IMR-90 (cell line): Measurements from ENCODE around the gene MTX2. TPM values are rescaled to one million over a fixed set of nuclear protein-coding genes. Genes with fewer than 3 reads are reported as not detected.

Source experiments
- ATAC-seq: fragments of 200-7000 bp; cut with Tn5 transposase; 2 replicates; pipeline ENCODE4 v1.9.1; 2020; ENCODE audit warnings: low read depth, mild to moderate bottlenecking, moderate library complexity
- BruUV-seq: library from RNA; stranded (reverse); fragments of 400-500 nt; replicated peaks from 2 replicates; lab custom pipeline; 2021; lab: Mats Ljungman, UMichigan
- CTCF ChIA-PET: fragments of 300-600 bp; formaldehyde crosslinking; extraction: SDS; loops from one replicate; lab custom pipeline; 2021; ENCODE audit warnings: antibody characterized with exemption; lab: Yijun Ruan, JAX
- POLR2A ChIA-PET: fragments of 300-600 bp; sonication (Branson Sonifier 250); formaldehyde crosslinking; loops from one replicate; lab custom pipeline; 2022; ENCODE audit warnings: antibody characterized with exemption; ENCODE audit not compliant: unreplicated experiment; lab: Charles Lee
- DNase-seq: peaks from one replicate; pipeline ENCODE4 v3.0.0; 2013
- H2AFZ ChIP-seq: replicated peaks from 2 replicates; pipeline ENCODE3; 2013; ENCODE audit warnings: low read length, mild to moderate bottlenecking; ENCODE audit not compliant: poor library complexity
- H2AK5ac ChIP-seq: 2 replicates; pipeline ENCODE4 v1.6.1; 2013; ENCODE audit warnings: low read depth, low read length, inconsistent platforms
- H2AK9ac ChIP-seq: replicated peaks from 2 replicates; pipeline ENCODE3; 2013; ENCODE audit warnings: mild to moderate bottlenecking, low read depth, low read length, moderate library complexity; ENCODE audit not compliant: poor library complexity
- H2BK120ac ChIP-seq: 2 replicates; pipeline ENCODE4 v1.6.1; 2013; ENCODE audit warnings: low read depth, low read length, inconsistent platforms
- H2BK15ac ChIP-seq: 3 replicates; pipeline ENCODE4 v1.6.1; 2013; ENCODE audit warnings: low read depth, low read length, inconsistent platforms
- H2BK20ac ChIP-seq: 2 replicates; pipeline ENCODE4 v1.6.1; 2013; ENCODE audit warnings: low read depth, mild to moderate bottlenecking, inconsistent platforms, low read length, moderate library complexity
- H2BK5ac ChIP-seq: 2 replicates; pipeline ENCODE4 v1.6.1; 2013; ENCODE audit warnings: mild to moderate bottlenecking, low read depth, low read length, inconsistent platforms; ENCODE audit not compliant: poor library complexity, severe bottlenecking
- H3K14ac ChIP-seq: replicated peaks from 2 replicates; pipeline ENCODE4 v1.6.1; 2013; ENCODE audit warnings: low read depth, low read length, inconsistent platforms
- H3K18ac ChIP-seq: 2 replicates; pipeline ENCODE4 v1.6.1; 2013; ENCODE audit warnings: low read depth, low read length, control low read depth
- H3K23ac ChIP-seq: 2 replicates; pipeline ENCODE4 v1.6.1; 2013; ENCODE audit warnings: low read depth, low read length, inconsistent platforms
- H3K27ac ChIP-seq: 2 replicates; pipeline ENCODE4 v1.5.1; 2013; ENCODE audit warnings: mild to moderate bottlenecking, control low read depth, low read length; ENCODE audit not compliant: insufficient read depth
- H3K27me3 ChIP-seq: 2 replicates; pipeline ENCODE4 v1.6.1; 2013; ENCODE audit warnings: low read length; ENCODE audit not compliant: control insufficient read depth, insufficient read depth
- H3K36me3 ChIP-seq: 2 replicates; pipeline ENCODE4 v1.6.1; 2013; ENCODE audit warnings: low read length, mixed read lengths; ENCODE audit not compliant: control insufficient read depth, insufficient read depth
- H3K4ac ChIP-seq: 2 replicates; pipeline ENCODE4 v1.6.1; 2013; ENCODE audit warnings: low read depth, low read length, inconsistent platforms
- H3K4me1 ChIP-seq: 2 replicates; pipeline ENCODE4 v1.6.1; 2013; ENCODE audit warnings: low read length, mixed read lengths; ENCODE audit not compliant: control insufficient read depth, insufficient read depth
- H3K4me2 ChIP-seq: 2 replicates; pipeline ENCODE4 v1.6.1; 2013; ENCODE audit warnings: low read depth, mild to moderate bottlenecking, control low read depth, low read length, moderate library complexity
- H3K4me3 ChIP-seq: 2 replicates; pipeline ENCODE4 v1.5.1; 2013; ENCODE audit warnings: low read depth, mild to moderate bottlenecking, control low read depth, low read length, moderate library complexity; ENCODE audit not compliant: insufficient read depth
- H3K56ac ChIP-seq: 2 replicates; pipeline ENCODE4 v1.6.1; 2013; ENCODE audit warnings: low read length, inconsistent platforms; ENCODE audit not compliant: insufficient read depth; ENCODE audit errors: extremely low read depth
- H3K79me1 ChIP-seq, 2 experiments: 2 replicates each; pipeline ENCODE4 v1.6.1; 2013; ENCODE audit warnings: low read length in 2 of 2, inconsistent platforms in 1 of 2, low read depth in 1 of 2
- H3K9ac ChIP-seq: 2 replicates; pipeline ENCODE4 v1.6.1; 2013; ENCODE audit warnings: low read depth, low read length, control low read depth
- H3K9me1 ChIP-seq: 2 replicates; pipeline ENCODE4 v1.6.1; 2013; ENCODE audit warnings: low read length, inconsistent platforms; ENCODE audit not compliant: insufficient read depth
- H3K9me3 ChIP-seq: 2 replicates; pipeline ENCODE4 v1.6.1; 2013; ENCODE audit warnings: low read length; ENCODE audit not compliant: control insufficient read depth, insufficient read depth
- H4K20me1 ChIP-seq: 2 replicates; pipeline ENCODE4 v1.6.1; 2013; ENCODE audit warnings: low read length, inconsistent platforms; ENCODE audit not compliant: insufficient read depth
- H4K5ac ChIP-seq: 2 replicates; pipeline ENCODE4 v1.6.1; 2013; ENCODE audit warnings: mild to moderate bottlenecking, low read depth, low read length, control low read depth
- H4K8ac ChIP-seq, 2 experiments: 2 replicates each; pipeline ENCODE4 v1.6.1; 2013; ENCODE audit warnings: low read depth in 2 of 2, low read length in 2 of 2, control low read depth in 1 of 2, inconsistent platforms in 1 of 2
- H4K91ac ChIP-seq: 2 replicates; pipeline ENCODE4 v1.6.1; 2013; ENCODE audit warnings: low read depth, low read length, inconsistent platforms; ENCODE audit not compliant: insufficient read depth
- CEBPB ChIP-seq: IDR thresholded peaks from 2 replicates; pipeline ENCODE4 v1.6.1; 2012; ENCODE audit warnings: low read depth, low read length, improper control_type of control experiment
- MAZ ChIP-seq: IDR thresholded peaks from 2 replicates; pipeline ENCODE4 v1.6.1; 2012; ENCODE audit warnings: low read depth, mild to moderate bottlenecking, low read length, improper control_type of control experiment, moderate library complexity, borderline replicate concordance
- WGBS, 2 experiments: methylation state at CpG; one replicate each; pipeline versions ENCODE4 v1.1.5 to v1.1.7; 2013; ENCODE audit warnings: missing lambda C conversion rate in 2 of 2; ENCODE audit not compliant: insufficient read length in 1 of 2; ENCODE audit errors: extremely low coverage in 2 of 2; 5-methylcytosine and 5-hydroxymethylcytosine counted together
- dilution Hi-C: fragments of 300-500 bp; cut with HindIII; formaldehyde crosslinking; loops from one replicate; pipeline ENCODE4 v1.14.3; 2018; ENCODE audit warnings: low sequenced_read_pairs; ENCODE audit not compliant: unreplicated experiment
- in situ Hi-C: fragments of 300-500 bp; cut with MboI; formaldehyde crosslinking; loops from 3 replicates; pipeline ENCODE4 v1.14.3; 2019; ENCODE audit warnings: low sequenced_read_pairs, inconsistent platforms, mixed read lengths
- intact Hi-C: fragments of 100-400 bp; cut with micrococcal nuclease; formaldehyde crosslinking; loops from 2 replicates; pipeline ENCODE4 v1.10.0; 2022
- polyA plus RNA-seq, 3 experiments: library from polyadenylated mRNA; depleted of rRNA; stranded (reverse); fragments of >200 nt; gene quantifications; 2 replicates each; pipeline ENCODE4 v1.2.3, GENCODE V29; 2012; ENCODE audit warnings: low replicate concordance in 1 of 3
- total RNA-seq: library from RNA; depleted of rRNA; stranded (reverse); fragments of >200 nt; gene quantifications from 2 replicates; pipeline ENCODE4 v1.2.3, GENCODE V29; 2012
- TF ChIP-seq, protein P1 (sequence below): fragments of 150-350 bp; IDR thresholded peaks from 2 replicates; pipeline ENCODE4 v1.6.1; 2016; ENCODE audit warnings: low read depth, mild to moderate bottlenecking, low read length, moderate library complexity, borderline replicate concordance

The MTX2 gene
- total and polyA plus RNA-seq, 2 of the 4 experiments (the other 2 are of a cell fraction) = 24.9 to 37.8 TPM

DNA sequence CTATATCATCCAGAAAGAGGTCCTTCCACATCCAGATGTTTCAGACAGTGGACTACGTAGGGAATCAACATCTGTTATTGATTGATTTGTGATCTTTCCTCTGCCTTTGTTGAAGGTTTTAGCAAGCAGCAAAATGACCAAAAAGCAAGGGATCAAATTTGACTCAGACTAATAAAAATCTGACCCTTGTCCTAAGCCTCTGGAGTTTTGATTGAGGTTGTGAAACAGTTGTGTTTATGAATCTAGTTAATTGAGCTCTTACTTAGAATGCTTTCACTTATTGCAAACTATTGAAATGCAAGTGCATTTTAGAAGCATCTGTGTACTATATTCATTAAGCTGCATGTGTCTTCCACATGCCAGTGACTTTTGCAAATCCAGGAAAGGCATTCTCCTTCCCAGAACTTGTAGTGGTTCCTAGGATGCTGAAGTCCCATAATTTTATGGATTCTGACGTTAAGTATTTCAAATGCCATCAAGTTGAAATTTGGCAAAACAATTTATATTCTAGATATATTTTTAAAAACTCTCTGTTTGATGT, 116.0 kb downstream of the MTX2 start:
- H2BK120ac ChIP-seq = no peak overlapping the region
- H3K4ac ChIP-seq = no peak overlapping the region
- H3K56ac ChIP-seq = no peak overlapping the region
- no peak overlapping the region for H3K23ac ChIP-seq
- no peak overlapping the region for H4K8ac ChIP-seq
- H4K91ac ChIP-seq = no peak overlapping the region
- H3K4me3 ChIP-seq = no peak overlapping the region
- no peaks in the 10 kb centered on the region for H3K79me1 ChIP-seq
- H3K9me1 ChIP-seq = no peaks in the 10 kb centered on the region
- H3K4me1 ChIP-seq = no peaks in the 10 kb centered on the region
- H4K5ac ChIP-seq = no peak overlapping the region
- no peak overlapping the region for H3K14ac ChIP-seq
- dilution Hi-C loops (no loop called here), intact Hi-C loops (no loop called here), in situ Hi-C loops (no loop called here)
- CTCF ChIA-PET = interaction anchor here (1.1 kb wide), 1 partner anchor 8 kb away, joined by 3 read pairs; no protein-coding TSS in a partner anchor
- H2AK5ac ChIP-seq = no peak overlapping the region
- H3K27me3 ChIP-seq = peaks cover 4% of the 10 kb centered on the region
- no peak overlapping the region for H2AK9ac ChIP-seq
- no peak overlapping the region for H3K9ac ChIP-seq
- H3K9me3 ChIP-seq = no peaks in the 10 kb centered on the region
- TF ChIP-seq MAZ (no peak), CEBPB (no peak)
- TF ChIP-seq, protein P1, sequence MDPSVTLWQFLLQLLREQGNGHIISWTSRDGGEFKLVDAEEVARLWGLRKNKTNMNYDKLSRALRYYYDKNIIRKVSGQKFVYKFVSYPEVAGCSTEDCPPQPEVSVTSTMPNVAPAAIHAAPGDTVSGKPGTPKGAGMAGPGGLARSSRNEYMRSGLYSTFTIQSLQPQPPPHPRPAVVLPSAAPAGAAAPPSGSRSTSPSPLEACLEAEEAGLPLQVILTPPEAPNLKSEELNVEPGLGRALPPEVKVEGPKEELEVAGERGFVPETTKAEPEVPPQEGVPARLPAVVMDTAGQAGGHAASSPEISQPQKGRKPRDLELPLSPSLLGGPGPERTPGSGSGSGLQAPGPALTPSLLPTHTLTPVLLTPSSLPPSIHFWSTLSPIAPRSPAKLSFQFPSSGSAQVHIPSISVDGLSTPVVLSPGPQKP = no peak
- H2BK15ac ChIP-seq = no peak overlapping the region
- H4K20me1 ChIP-seq = no peaks in the 10 kb centered on the region
- H2BK20ac ChIP-seq = no peak overlapping the region
- H3K18ac ChIP-seq = no peak overlapping the region
- no peak overlapping the region for H3K4me2 ChIP-seq
- WGBS, 2 experiments = no CpG with 5 or more reads among the region's 2 CpGs
- no peak overlapping the region for H2BK5ac ChIP-seq
- no peak overlapping the region for H3K27ac ChIP-seq
- POLR2A ChIA-PET = no interaction called here
- ATAC-seq (no peak), DNase-seq (no peak)
- no peaks in the 10 kb centered on the region for H3K36me3 ChIP-seq
- BruUV-seq = no TSS peak
- no peak overlapping the region for H2AFZ ChIP-seq
